GM23338 (cell line): Measurements from ENCODE around the gene ENOX1.

Source experiments
- CREB1 ChIP-seq: fragments of 250-450 bp; sonication (Bioruptor Pico); IDR thresholded peaks from 2 replicates; pipeline ENCODE4 v1.5.0; 2020; ENCODE audit warnings: low read depth, mild to moderate bottlenecking, moderate library complexity
- CTCF ChIP-seq, 2 experiments: fragments of 200-600 bp in 1 of 2; sonication (generic) in 1 of 2; conservative IDR thresholded peaks; 2 replicates each; pipeline versions ENCODE4 v1.5.1 to v1.6.1; 2016 to 2017; ENCODE audit warnings: antibody characterized with exemption in 2 of 2, low read depth in 2 of 2, mild to moderate bottlenecking in 2 of 2, moderate library complexity in 1 of 2
- ETS1 ChIP-seq: IDR thresholded peaks from 2 replicates; pipeline ENCODE4 v1.6.1; 2016; ENCODE audit warnings: antibody characterized with exemption
- EZH2 ChIP-seq: fragments of 200-600 bp; sonication (generic); IDR thresholded peaks from one replicate; pipeline ENCODE4 v1.8.0; 2017; ENCODE audit warnings: antibody characterized with exemption, mild to moderate bottlenecking, low read depth; ENCODE audit not compliant: unreplicated experiment
- EZH2phosphoT487 ChIP-seq: fragments of 200-600 bp; sonication (generic); IDR thresholded peaks from one replicate; pipeline ENCODE4 v1.8.1; 2018; ENCODE audit warnings: antibody characterized with exemption; ENCODE audit not compliant: unreplicated experiment
- NANOG ChIP-seq: IDR thresholded peaks from 2 replicates; pipeline ENCODE4 v1.6.1; 2016; ENCODE audit warnings: antibody characterized with exemption, borderline replicate concordance
- POLR2AphosphoS5 ChIP-seq: IDR thresholded peaks from 2 replicates; pipeline ENCODE4 v1.6.1; 2016; ENCODE audit warnings: antibody characterized with exemption, low read depth
- REST ChIP-seq: IDR thresholded peaks from one replicate; pipeline ENCODE4 v1.6.1; 2018; ENCODE audit warnings: antibody characterized with exemption; ENCODE audit not compliant: unreplicated experiment

GRCh38 chr13:43569658-43570057, 217.1 kb downstream of the ENOX1 start:
- TF ChIP-seq CTCF (conservative IDR thresholded peaks at IDR 0.05; ENCODE audit: low read depth in 2 of 2) (no peak), POLR2AphosphoS5 (no peak), EZH2phosphoT487 (no peak), CREB1 (CRISPR knock-in tag) (no peak), REST (no peak), NANOG (no peak), EZH2 (no peak), ETS1 (no peak)
